Endodermal cell (in vitro differentiated cells): ENCODE measurements around the gene NAXD. TPM values are rescaled to one million over a fixed set of nuclear protein-coding genes. Genes with fewer than 3 reads are reported as not detected.
"Not testable (repeated sequence)": the region's sequence is repeated elsewhere in the genome, so short reads cannot be mapped to it uniquely, and the experiment has no call there.

Experiments used
- DNase-seq: peaks from one replicate; pipeline ENCODE4 v3.0.0-alpha.2; 2017
- H3K27ac ChIP-seq: 2 replicates; pipeline ENCODE4 v1.5.1; 2013; ENCODE audit warnings: mild to moderate bottlenecking, low read depth, low read length, moderate library complexity
- H3K27me3 ChIP-seq: 2 replicates; pipeline ENCODE4 v1.6.1; 2013; ENCODE audit warnings: mild to moderate bottlenecking, low read length, moderate library complexity; ENCODE audit not compliant: insufficient read depth, control insufficient read depth, poor library complexity, severe bottlenecking
- H3K36me3 ChIP-seq: 2 replicates; pipeline ENCODE4 v1.7.0; 2013; ENCODE audit warnings: mild to moderate bottlenecking, low read length, moderate library complexity; ENCODE audit not compliant: control insufficient read depth, insufficient read depth
- H3K4me1 ChIP-seq: one replicate; pipeline ENCODE4 v1.7.0; 2013; ENCODE audit warnings: low read length; ENCODE audit not compliant: control insufficient read depth, insufficient read depth
- H3K4me3 ChIP-seq: 2 replicates; pipeline ENCODE4 v1.5.1; 2013; ENCODE audit warnings: mild to moderate bottlenecking, low read length, moderate library complexity
- H3K9ac ChIP-seq: 2 replicates; pipeline ENCODE4 v1.6.1; 2013; ENCODE audit warnings: mild to moderate bottlenecking, low read length, moderate library complexity; ENCODE audit not compliant: poor library complexity, severe bottlenecking; ENCODE audit errors: extremely low read depth
- H3K9me3 ChIP-seq: 2 replicates; pipeline ENCODE4 v1.6.1; 2013; ENCODE audit warnings: mild to moderate bottlenecking, low read length, moderate library complexity; ENCODE audit not compliant: control insufficient read depth
- H3K27ac Mint-ChIP-seq: 2 replicates; pipeline ENCODE4 v1.8.0; 2020; ENCODE audit warnings: mixed read lengths
- H3K27me3 Mint-ChIP-seq: 2 replicates; pipeline ENCODE4 v1.8.0; 2021; ENCODE audit warnings: mild to moderate bottlenecking, mixed read lengths; ENCODE audit not compliant: insufficient read depth
- H3K36me3 Mint-ChIP-seq: 2 replicates; pipeline ENCODE4 v1.8.0; 2020; ENCODE audit warnings: low read depth, mixed read lengths
- H3K4me1 Mint-ChIP-seq: 2 replicates; pipeline ENCODE4 v1.8.0; 2020; ENCODE audit warnings: mixed read lengths
- H3K4me3 Mint-ChIP-seq: 2 replicates; pipeline ENCODE4 v1.8.0; 2020; ENCODE audit warnings: mild to moderate bottlenecking, moderate library complexity, mixed read lengths
- H3K9me3 Mint-ChIP-seq: 2 replicates; pipeline ENCODE4 v1.8.0; 2020; ENCODE audit warnings: mild to moderate bottlenecking, mixed read lengths
- CTCF ChIP-seq: fragments of 200-600 bp; sonication (generic); conservative IDR thresholded peaks from 2 replicates; pipeline ENCODE4 v1.5.0; 2021; ENCODE audit warnings: antibody characterized with exemption, mild to moderate bottlenecking
- WGBS, 2 experiments: methylation state at CpG; one replicate each; pipeline versions ENCODE4 v1.1.5 to v1.1.7; 2013; ENCODE audit warnings: missing lambda C conversion rate in 2 of 2, mixed read lengths in 1 of 2; ENCODE audit not compliant: insufficient coverage in 1 of 2, insufficient read length in 1 of 2; 5-methylcytosine and 5-hydroxymethylcytosine counted together
- total RNA-seq, 2 donors: library from RNA; stranded (reverse); fragmentation: NEBNext Ultra II Directional in 1 of 2; extraction: Animal tissue kit (Norgen Biotek cat#: 25700) in 1 of 2; gene quantifications; 2 replicates in 1 of 2; 3 replicates in 1 of 2; pipeline ENCODE4 v1.2.1, GENCODE V29; 2021

Gene NAXD
- total RNA-seq, 2 donors from 2014 or later = 31.3 to 33.4 TPM

- Histone ChIP-seq H3K27ac (no peak overlapping the region), H3K4me3 (no peak overlapping the region), H3K4me1 (no peaks in the 10 kb centered on the region), H3K36me3 (peaks cover 52% of the 10 kb centered on the region), H3K9me3 (peaks cover 42% of the 10 kb centered on the region), H3K27me3 (no peaks in the 10 kb centered on the region), H3K9ac (no peak overlapping the region)
- Mint-ChIP-seq H3K36me3 (peaks cover 57% of the 10 kb centered on the region), H3K27me3 (no peaks in the 10 kb centered on the region), H3K9me3 (peaks cover 43% of the 10 kb centered on the region), H3K27ac (no peak overlapping the region), H3K4me1 (peaks cover 7% of the 10 kb centered on the region), H3K4me3 (no peak overlapping the region)
- 97 to 100% methylated on average over 1 to 7 of the region's 7 CpGs for WGBS, 2 experiments
- no peak for TF ChIP-seq CTCF
- DNase-seq = no peak
Measured at GRCh38 chr13:110657196-110657595, 41.9 kb downstream of the NAXD start.

- 93 to 94% methylated on average over 3 to 4 of the region's 6 CpGs for WGBS, 2 experiments
- not testable (repeated sequence) for H3K27me3 ChIP-seq, H3K27ac ChIP-seq, H3K27me3 Mint-ChIP-seq, H3K27ac Mint-ChIP-seq, H3K4me3 ChIP-seq, H3K4me1 Mint-ChIP-seq, H3K4me3 Mint-ChIP-seq, DNase-seq, H3K4me1 ChIP-seq, H3K9ac ChIP-seq
- H3K36me3 ChIP-seq = peaks cover 63% of the 10 kb centered on the region
- peaks cover 49% of the 10 kb centered on the region for H3K9me3 ChIP-seq
- H3K9me3 Mint-ChIP-seq = peaks cover 45% of the 10 kb centered on the region
- peaks cover 66% of the 10 kb centered on the region for H3K36me3 Mint-ChIP-seq
Measured at GRCh38 chr13:110658218-110658911, 43.0 kb downstream of the NAXD start.

- DNase-seq = no peak
- Mint-ChIP-seq H3K27ac (no peak overlapping the region), H3K9me3 (peaks cover 45% of the 10 kb centered on the region), H3K27me3 (no peaks in the 10 kb centered on the region), H3K4me1 (no peaks in the 10 kb centered on the region), H3K36me3 (peaks cover 85% of the 10 kb centered on the region), H3K4me3 (no peak overlapping the region)
- H3K4me1 ChIP-seq = no peaks in the 10 kb centered on the region
- no peak overlapping the region for H3K27ac ChIP-seq
- no peaks in the 10 kb centered on the region for H3K27me3 ChIP-seq
- TF ChIP-seq CTCF = no peak
- peaks cover 49% of the 10 kb centered on the region for H3K9me3 ChIP-seq
- 89 to 95% methylated on average over 1 to 3 of the region's 3 CpGs for WGBS, 2 experiments
- H3K4me3 ChIP-seq = no peak overlapping the region
- H3K36me3 ChIP-seq = peaks cover 74% of the 10 kb centered on the region
- H3K9ac ChIP-seq = no peak overlapping the region
Measured at GRCh38 chr13:110661256-110661655, 45.9 kb downstream of the NAXD start.
